ENCODE measurements around the gene GALM.
"Not testable (repeated sequence)": the region's sequence is repeated elsewhere in the genome, so short reads cannot be mapped to it uniquely, and the experiment has no call there.

GALM gene

DNA sequence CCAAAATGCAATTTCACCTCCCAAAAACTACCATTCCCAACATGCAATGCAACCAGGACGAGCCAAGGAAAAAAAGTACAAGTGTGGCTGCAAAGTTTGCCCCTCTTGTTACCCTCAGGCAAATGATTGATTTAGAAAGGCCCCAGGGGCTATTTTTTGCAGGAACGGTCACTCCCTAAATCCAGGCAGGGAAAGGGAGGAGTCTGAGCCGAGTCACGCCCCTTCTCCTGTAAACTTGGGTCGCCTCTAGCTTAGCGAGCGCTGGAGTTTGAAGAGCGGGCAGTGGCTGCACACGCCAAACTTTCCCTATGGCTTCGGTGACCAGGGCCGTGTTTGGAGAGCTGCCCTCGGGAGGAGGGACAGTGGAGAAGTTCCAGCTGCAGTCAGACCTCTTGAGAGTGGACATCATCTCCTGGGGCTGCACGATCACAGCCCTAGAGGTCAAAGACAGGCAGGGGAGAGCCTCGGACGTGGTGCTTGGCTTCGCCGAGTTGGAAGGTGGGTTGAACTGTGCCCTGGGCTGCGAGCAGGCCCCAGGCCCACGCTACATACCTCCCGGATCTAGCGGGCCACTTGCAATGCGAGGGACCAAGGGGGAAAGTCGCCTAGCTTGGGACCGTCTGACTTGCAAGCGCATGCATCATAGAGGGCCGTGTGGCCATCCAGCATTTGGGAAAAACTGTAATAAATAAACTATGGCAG, at the start of gene GALM:
Gene GALM (plus strand): TSS at position 261 of the 702 bp plus-strand sequence. CDS start 48 bp downstream, at position 309.
- DNase-seq: peak; percentile 42

GRCh38 chr2:38617301-38617700, 48.6 kb upstream of the GALM start:
- no peak for DNase-seq

- no peak for DNase-seq
Measured at GRCh38 chr2:38619458-38620164, 46.3 kb upstream of the GALM start.

DNA sequence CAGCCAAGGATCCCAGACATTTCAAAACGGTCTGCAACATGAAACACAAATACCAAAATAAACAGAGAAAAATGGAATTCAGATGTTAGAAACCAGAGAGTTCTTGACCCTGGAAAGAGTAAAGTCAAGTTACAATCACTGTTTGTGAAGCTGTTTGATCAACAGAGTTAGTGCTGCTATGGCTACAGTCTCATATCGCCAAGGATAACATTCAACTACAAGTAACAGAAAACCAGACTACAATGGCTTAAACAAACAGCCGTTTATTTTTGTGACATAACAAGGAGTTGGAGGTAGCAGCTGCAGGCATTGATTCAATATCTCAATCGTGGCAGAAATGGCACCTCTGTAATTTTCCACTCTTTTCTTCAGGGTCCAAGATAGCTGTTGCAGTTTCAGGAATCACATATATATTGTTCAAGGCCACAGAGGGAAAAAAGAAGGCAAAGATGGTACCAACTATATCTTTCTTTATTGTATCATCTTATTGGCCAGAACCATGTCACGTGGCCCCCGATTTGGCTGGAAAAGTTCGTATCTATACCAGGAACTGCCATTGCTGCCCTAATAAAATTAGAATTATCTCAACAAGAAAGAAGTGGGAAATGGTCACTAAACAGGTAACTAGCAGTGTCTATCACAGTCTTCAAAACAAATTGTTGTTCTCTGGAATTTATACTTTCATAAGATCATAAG, 45.5 kb upstream of the GALM start:
- no peak for DNase-seq

DNA sequence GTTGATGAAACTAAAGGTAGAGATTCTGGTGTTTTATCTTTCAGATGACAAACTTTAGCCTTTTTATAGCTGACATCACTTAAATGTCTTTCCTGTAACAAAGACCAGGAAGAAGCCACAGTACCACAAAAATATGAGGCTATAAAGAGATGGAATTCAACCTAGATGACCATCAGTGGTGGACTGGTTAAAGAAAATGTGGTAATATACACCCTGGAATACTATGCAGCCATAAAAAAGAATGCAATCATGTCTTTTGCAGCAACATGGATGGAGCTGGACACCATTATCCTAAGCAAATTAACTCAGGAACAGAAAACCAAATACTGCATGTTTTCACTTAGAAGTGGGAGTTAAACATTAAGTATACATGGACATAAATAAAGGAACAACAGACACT, 44.9 kb upstream of the GALM start:
- DNase-seq: no peak

- DNase-seq: no peak
Measured at GRCh38 chr2:38622210-38622609, 43.7 kb upstream of the GALM start.

- DNase-seq: no peak
Measured at GRCh38 chr2:38626326-38627035, 39.4 kb upstream of the GALM start.

- no peak for DNase-seq
Measured at GRCh38 chr2:38627391-38627790, 38.5 kb upstream of the GALM start.

- no peak for DNase-seq
Measured at GRCh38 chr2:38629684-38630083, 36.2 kb upstream of the GALM start.

DNA sequence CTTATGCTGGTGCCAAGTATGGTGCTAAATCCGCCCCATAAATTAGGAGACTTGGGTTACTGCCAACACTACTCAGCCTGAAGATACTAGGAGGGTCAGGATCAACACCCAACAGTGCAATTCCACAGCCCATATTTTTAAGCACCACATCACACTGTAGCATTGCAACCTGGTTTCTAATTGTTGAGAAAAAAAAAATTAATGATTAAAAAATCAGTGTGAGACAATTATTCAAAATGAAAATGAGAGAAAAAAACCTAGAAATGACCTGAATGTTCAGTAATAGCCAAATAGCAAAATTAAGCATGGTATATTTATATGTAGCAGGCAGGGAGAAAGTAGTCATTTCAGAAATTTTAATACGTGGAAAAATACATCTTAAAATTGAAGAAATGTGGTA, 33.9 kb upstream of the GALM start:
- no peak for DNase-seq

DNA sequence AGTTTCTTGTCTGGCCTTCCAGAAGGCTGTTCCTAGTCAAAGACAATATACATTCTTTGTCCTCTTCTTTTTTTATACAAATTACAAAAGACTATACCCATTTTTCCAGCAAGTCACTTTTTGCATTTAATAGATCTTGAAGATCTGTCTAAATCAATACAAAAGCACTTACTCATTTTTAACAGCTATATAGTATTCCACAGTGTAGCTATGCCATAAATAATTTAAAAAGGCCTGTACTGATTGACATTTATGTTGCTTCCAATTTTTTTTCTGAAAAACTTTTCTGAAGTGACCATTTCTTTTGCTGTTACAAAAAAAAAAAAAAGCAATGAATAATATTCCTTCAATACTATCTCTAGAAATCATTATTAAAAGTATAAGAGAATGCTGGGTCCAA, 32.9 kb upstream of the GALM start:
- DNase-seq: no peak

- DNase-seq: no peak
Measured at GRCh38 chr2:38633895-38634294, 32.0 kb upstream of the GALM start.

GRCh38 chr2:38634684-38635083, 31.2 kb upstream of the GALM start:
- no peak for DNase-seq

DNA sequence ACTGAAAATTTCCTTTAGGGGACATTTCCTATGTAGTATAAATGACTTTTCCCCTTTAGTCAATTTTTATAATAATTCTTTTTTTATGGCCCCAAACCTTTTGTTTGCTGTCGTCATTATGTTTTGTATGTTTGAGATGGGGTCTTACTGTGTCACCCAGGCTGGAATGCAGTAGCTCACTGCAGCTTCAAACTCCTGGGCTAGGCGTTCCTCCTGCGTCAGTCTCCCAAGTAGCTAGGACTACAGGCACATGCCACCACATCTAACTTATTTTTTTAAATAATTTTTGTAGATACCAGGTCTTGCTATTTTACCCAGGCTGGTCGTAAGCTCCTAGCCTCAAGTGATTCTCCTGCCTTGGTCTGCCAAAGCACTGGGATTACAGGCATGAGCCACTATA, 30.8 kb upstream of the GALM start:
- DNase-seq: no peak

DNA sequence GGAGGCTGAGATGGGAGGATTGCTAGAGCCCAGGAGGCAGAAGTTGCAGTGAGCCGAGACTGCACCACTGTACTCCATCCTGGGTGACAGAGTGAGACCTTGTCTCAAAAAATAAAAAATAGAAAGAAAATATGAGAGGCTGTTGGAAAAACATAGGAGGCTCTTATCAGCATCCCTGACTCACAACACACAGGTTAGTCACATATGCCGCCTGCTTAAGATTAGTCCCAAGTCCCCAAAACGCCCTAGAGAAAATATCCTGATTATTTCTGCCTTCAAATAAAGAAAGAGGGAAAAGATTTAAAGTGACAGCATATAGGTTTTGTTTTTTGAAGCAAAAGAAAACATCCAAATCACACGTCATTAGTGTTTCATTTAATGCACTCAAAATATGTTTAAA, 29.8 kb upstream of the GALM start:
- no peak for DNase-seq

DNA sequence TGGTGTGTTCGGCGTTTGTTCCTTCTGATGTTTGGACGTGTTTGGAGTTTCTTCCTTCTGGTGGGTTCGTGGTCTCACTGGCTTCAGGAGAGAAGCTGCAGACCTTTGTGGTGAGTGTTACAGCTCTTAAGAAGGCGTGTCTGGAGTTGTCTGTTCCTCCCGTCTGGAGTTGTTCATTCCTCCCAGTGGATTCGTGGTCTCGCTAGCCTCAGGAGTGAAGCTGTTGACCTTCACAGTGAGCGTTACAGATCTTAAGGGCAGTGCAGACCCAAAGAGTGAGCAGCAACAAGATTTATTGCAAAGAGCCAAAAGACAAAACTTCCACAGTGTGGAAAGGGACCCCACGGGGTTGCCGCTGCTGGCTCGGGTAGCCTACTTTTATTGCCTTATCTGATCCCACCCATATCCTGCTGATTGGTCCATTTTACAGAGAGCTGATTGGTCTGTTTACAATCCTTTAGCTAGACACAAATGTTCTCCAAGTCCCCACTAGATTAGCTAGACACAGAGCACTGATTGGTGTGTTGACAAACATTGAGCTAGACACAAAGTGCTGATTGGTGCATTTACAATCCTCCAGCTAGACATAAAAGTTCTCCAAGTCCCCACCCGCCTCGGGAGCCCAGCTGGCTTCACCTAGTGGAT, 23.4 kb upstream of the GALM start:
- DNase-seq: not testable (repeated sequence)

DNA sequence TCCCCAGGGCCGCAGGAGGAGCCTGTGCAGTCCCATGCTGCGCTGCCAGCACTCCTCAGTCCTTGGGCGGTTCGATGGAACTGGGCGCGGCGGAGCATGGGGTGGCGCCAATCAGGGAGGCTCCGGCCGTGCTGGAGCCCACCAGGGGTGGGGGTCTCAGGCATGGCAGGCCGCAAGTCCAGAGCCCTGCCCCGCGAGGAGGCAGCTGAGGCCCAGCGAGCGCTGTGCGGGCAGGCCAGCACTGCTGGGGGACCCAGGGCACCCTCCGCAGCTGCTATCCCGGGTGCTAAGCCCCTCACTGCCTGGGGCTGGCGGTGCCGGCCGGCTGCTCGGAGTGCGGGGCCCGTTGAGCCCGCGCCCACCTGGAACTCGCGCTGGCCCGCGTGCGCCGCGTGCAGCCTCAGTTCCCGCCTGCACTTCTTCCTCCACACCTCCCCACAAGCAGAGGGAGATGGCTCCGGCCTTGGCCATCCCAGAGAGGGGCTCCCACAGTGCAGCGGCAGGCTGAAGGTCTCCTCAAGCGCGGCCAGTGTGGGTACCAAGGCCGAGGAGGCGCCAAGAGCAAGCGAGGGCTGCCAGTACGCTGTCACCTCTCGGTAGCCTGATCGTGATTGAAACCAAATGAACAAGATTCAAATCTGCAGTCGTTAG, 22.8 kb upstream of the GALM start:
- no peak for DNase-seq

DNA sequence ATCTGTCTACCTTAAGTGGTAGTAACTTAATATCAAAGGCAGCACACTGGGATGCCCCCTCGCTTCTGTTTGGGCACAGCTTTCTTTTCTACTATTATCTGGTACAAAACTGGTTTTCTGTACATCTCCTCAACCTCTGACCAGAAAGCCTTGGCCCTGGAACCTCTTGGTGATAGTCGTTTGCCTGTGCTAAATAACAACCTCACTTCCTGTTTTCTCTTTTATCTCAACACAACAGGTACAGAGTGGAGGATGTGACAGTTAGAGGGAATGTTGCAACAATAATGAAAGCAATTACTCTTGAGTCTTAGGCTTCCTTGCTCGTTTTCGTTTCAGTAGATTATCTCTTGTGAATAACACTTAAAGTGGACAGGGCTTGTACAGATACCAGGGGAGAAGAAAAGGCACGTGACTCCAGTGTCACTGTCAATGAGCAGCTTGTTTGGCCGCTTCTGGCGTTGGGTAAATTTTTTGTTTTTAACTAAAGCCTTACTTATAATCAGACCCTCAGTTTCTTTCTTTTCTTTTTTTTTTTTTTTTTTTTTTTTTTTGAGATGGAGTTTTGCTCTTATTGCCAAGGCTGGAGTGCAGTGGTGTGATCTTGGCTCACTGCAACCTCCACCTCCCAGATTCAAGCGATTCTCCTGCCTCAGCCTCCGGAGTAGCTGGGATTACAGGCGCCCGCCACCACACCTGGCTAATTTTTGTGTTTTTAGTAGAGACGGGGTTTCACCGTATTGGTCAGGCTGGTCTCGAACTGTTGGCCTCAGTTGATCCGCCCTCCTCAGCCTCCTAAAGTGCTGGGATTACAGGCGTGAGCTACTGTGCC, 22.0 kb upstream of the GALM start:
- DNase-seq: not testable (repeated sequence)

DNA sequence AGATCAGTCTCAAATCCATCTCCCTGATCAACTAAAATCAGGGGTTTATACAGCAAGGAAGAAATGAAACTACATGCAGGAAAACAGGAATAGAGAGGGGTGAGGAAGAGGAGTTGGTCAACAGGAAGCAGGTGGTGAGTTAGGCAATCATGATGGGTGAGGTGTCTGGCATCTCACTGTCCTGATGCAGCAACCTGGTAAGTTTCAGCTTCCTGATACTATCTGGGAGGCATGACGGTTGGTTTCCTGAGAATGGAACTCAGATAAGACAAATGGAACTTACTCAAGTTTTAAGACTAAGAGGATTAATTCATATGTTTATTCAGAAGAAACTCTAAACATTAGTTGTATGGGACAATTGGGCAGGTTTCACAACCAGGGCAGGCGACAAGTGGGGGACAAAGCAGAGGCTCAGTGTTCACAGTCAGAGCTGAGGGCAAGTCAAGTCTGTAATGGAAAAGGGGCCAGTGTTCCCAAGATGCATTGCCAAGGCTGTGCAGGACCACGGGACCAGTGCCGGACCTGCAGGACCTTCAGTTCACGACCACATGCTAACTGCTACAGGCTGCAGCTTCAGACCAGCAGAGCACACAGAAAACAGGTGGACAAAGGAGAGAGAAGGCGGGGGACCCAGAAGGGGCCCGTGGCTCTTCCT, 17.7 kb upstream of the GALM start:
- no peak for DNase-seq

DNA sequence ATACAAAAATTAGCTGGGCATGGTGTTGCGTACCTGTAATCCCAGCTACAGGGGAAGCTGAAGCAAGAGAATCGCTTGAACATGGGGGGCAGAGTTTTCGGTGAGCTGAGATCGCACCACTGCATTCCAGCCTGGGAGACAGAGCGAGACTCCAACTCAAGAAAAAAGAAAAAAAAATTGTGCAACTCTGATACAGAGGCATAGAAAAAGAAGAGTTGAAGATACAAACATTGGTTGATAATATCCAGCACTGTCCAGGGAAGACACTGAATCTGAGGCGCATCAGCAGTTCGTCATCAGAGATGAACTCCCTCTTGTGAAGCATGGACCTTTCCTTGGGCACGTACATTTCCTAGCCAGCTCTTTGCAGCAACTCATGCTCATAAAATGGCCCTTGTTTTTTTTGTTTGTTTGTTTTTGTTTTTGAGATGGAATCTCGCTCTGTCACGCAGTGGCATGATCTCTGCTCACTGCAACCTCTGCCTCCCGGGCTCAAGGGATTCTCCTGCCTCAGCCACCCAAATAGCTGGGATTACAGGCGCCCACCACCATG, 16.7 kb upstream of the GALM start:
- no peak for DNase-seq

- no peak for DNase-seq
Measured at GRCh38 chr2:38650012-38650411, 15.9 kb upstream of the GALM start.

Measured in 8988T (cell line).